Keratinocyte (primary cell): ENCODE measurements around the gene PRKN. TPM values are rescaled to one million over a fixed set of nuclear protein-coding genes. Genes with fewer than 3 reads are reported as not detected.

Experiments
- DNase-seq: peaks from one replicate; pipeline ENCODE4 v3.0.0-alpha.2; 2011; ENCODE audit warnings: low read depth, missing footprints, low spot score
- FAIRE-seq: peaks from 2 replicates; lab custom pipeline; 2011; peaks lifted over from hg19 to GRCh38; lab: Jason Lieb, UNC
- H2AFZ ChIP-seq: 2 replicates; pipeline ENCODE4 v1.6.0; 2012; ENCODE audit warnings: low read length, control low read depth, inconsistent platforms; ENCODE audit not compliant: control insufficient read depth
- H3K27ac ChIP-seq: 2 replicates; pipeline ENCODE4 v1.5.1; 2011; ENCODE audit warnings: low read length; ENCODE audit not compliant: control insufficient read depth, insufficient read depth
- H3K27me3 ChIP-seq: 3 replicates; pipeline ENCODE4 v1.6.0; 2011; ENCODE audit warnings: low read length; ENCODE audit not compliant: control insufficient read depth, insufficient read depth; ENCODE audit errors: extremely low read depth
- H3K36me3 ChIP-seq, 2 experiments: 2 replicates in 1 of 2; 3 replicates in 1 of 2; pipeline ENCODE4 v1.5.1; 2011; ENCODE audit warnings: low read length in 2 of 2, mild to moderate bottlenecking in 1 of 2; ENCODE audit not compliant: control insufficient read depth in 2 of 2, insufficient read depth in 2 of 2; ENCODE audit errors: extremely low read depth in 1 of 2
- H3K4me1 ChIP-seq: 3 replicates; pipeline ENCODE4 v1.5.1; 2011; ENCODE audit warnings: low read length; ENCODE audit not compliant: control insufficient read depth, insufficient read depth; ENCODE audit errors: extremely low read depth
- H3K4me2 ChIP-seq: 3 replicates; pipeline ENCODE4 v1.6.0; 2011; ENCODE audit warnings: low read depth, low read length; ENCODE audit not compliant: control insufficient read depth, insufficient read depth; ENCODE audit errors: extremely low read depth
- H3K4me3 ChIP-seq, 3 experiments: fragments of 200-600 bp in 1 of 3; sonication (generic) in 1 of 3; 2 replicates in 2 of 3; 3 replicates in 1 of 3; pipeline ENCODE4 v1.5.1; 2011 to 2016; ENCODE audit warnings: low read length in 3 of 3, mild to moderate bottlenecking in 3 of 3, control low read depth in 2 of 3, inconsistent platforms in 1 of 3, low read depth in 1 of 3, mixed read lengths in 1 of 3, mixed run types in 1 of 3, moderate library complexity in 1 of 3; ENCODE audit not compliant: control insufficient read depth in 2 of 3, insufficient read depth in 2 of 3; ENCODE audit errors: extremely low read depth in 1 of 3
- H3K79me2 ChIP-seq: 2 replicates; pipeline ENCODE4 v1.6.0; 2012; ENCODE audit warnings: low read length; ENCODE audit not compliant: control insufficient read depth, insufficient read depth
- H3K9ac ChIP-seq: 3 replicates; pipeline ENCODE4 v1.6.0; 2011; ENCODE audit warnings: low read length; ENCODE audit not compliant: control insufficient read depth, insufficient read depth; ENCODE audit errors: extremely low read depth
- H3K9me1 ChIP-seq: 3 replicates; pipeline ENCODE4 v1.6.0; 2011; ENCODE audit warnings: low read length; ENCODE audit not compliant: control insufficient read depth, insufficient read depth; ENCODE audit errors: extremely low read depth
- H3K9me3 ChIP-seq: 2 replicates; pipeline ENCODE4 v1.5.1; 2012; ENCODE audit warnings: low read depth, low read length; ENCODE audit not compliant: control insufficient read depth
- H4K20me1 ChIP-seq: 3 replicates; pipeline ENCODE4 v1.6.0; 2011; ENCODE audit warnings: low read length; ENCODE audit not compliant: control insufficient read depth, insufficient read depth; ENCODE audit errors: extremely low read depth
- CTCF ChIP-seq, 3 experiments: IDR thresholded peaks in 1 of 3; conservative IDR thresholded peaks in 1 of 3; optimal IDR thresholded peaks in 1 of 3; 2 replicates in 2 of 3; 3 replicates in 1 of 3; pipeline versions ENCODE3 to v1.5.1; 2011; ENCODE audit warnings: low read length in 3 of 3, mild to moderate bottlenecking in 3 of 3, moderate library complexity in 2 of 3, control low read depth in 1 of 3, inconsistent platforms in 1 of 3; ENCODE audit not compliant: insufficient read depth in 2 of 3; ENCODE audit errors: extremely low read depth in 1 of 3
- EZH2 ChIP-seq: IDR thresholded peaks from one replicate; pipeline ENCODE4 v1.6.1; 2012; ENCODE audit warnings: inconsistent platforms, mild to moderate bottlenecking, low read length, moderate library complexity
- dilution Hi-C: fragments of 300-500 bp; cut with MboI; formaldehyde crosslinking; loops from one replicate; pipeline ENCODE4 v1.7.0; 2020; ENCODE audit warnings: low sequenced_read_pairs; ENCODE audit not compliant: extremely low pct_ligation_motif_present
- polyA plus RNA-seq, 5 experiments: library from polyadenylated mRNA; depleted of rRNA in 3 of 5; stranded (reverse) in 3 of 5; stranded (forward) in 1 of 5; unstranded in 1 of 5; fragments of >200 nt; gene quantifications; 1 replicate in 1 of 5; 2 replicates in 3 of 5; 3 replicates in 1 of 5; pipeline versions ENCODE4 v1.2.1 to v1.2.3, GENCODE V29; 2011 to 2012; ENCODE audit warnings: missing spikeins in 2 of 5, low read depth in 1 of 5, low replicate concordance in 1 of 5

Gene PRKN
- polyA plus RNA-seq, 1 donor (not counting 4 experiments of a cell fraction or from before 2014, with no cell fraction given), result 0.67 TPM

DNA sequence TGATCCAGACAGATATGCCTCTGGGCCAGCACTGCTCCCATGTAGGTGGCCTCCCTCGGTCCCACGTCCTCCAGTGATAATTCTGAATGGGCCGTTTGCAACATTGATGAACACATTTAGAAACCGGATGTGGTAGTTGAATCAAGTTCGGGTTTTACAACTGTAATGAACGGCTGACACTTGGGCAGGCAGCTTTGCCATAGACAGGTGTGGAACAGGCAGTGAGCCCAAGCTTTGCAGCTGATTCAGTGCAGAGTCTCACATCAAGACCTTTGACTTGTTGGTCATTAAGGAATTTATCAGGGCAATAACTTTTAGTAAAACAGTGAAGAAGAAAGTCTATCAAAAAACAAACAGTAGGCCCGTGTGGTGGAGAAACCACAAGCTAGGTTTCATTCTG lies 987.1 kb downstream of the PRKN start:
- Histone ChIP-seq H3K4me3 (no peak overlapping the region), H3K36me3 (no peaks in the 10 kb centered on the region), H3K27ac (no peak overlapping the region), H3K9ac (no peak overlapping the region), H3K9me1 (no peaks in the 10 kb centered on the region), H3K27me3 (no peaks in the 10 kb centered on the region), H3K79me2 (no peaks in the 10 kb centered on the region), H4K20me1 (no peaks in the 10 kb centered on the region), H3K9me3 (no peaks in the 10 kb centered on the region), H3K4me2 (no peak overlapping the region), H3K4me1 (no peaks in the 10 kb centered on the region), H2AFZ (no peak overlapping the region)
- no peak for FAIRE-seq
- dilution Hi-C loops, result no loop called here
- no peak for TF ChIP-seq CTCF (optimal IDR thresholded peaks at IDR 0.05 in 1 of 3, IDR thresholded peaks at IDR 0.05 in 1 of 3, conservative IDR thresholded peaks at IDR 0.05 in 1 of 3; ENCODE audit: extremely low read depth in 1 of 3, insufficient read depth in 2 of 3, low read length in 3 of 3)
- no peak for TF ChIP-seq EZH2
- no peak for DNase-seq

DNA sequence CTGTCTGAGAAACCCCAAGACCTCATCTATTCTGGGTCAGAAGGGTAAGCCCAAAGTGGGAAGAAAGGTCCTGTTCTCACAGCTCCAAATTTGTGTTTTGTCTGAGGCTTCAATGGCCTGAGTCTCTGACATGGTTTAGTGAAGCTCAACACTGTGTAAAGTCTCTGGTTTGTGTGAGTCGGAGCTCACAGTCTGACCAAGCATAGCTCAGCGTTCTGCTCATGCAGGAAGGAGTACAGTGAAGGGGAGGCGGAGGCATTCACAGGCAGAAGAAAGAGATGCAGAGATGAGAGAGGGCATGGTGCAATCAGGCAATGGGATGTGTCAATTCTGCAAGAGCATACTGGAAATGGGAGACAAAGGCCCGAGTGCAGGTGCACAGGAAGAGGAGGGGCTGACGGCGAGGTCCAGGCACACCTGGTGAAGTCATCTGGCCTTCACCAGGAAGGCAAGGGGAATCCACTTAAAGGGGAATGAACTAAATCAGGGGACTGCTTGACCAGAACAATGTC lies 990.7 kb downstream of the PRKN start:
- H3K4me1 ChIP-seq, result no peaks in the 10 kb centered on the region
- no peak overlapping the region for H3K4me3 ChIP-seq
- dilution Hi-C loops, result no loop called here
- DNase-seq (no peak), FAIRE-seq (no peak)
- H3K9ac ChIP-seq, result no peak overlapping the region
- no peak overlapping the region for H3K27ac ChIP-seq
- no peaks in the 10 kb centered on the region for H3K9me1 ChIP-seq
- H3K79me2 ChIP-seq, result no peaks in the 10 kb centered on the region
- no peak overlapping the region for H3K4me2 ChIP-seq
- H3K27me3 ChIP-seq, result no peaks in the 10 kb centered on the region
- no peaks in the 10 kb centered on the region for H3K9me3 ChIP-seq
- TF ChIP-seq EZH2, result no peak
- TF ChIP-seq CTCF (optimal IDR thresholded peaks at IDR 0.05 in 1 of 3, IDR thresholded peaks at IDR 0.05 in 1 of 3, conservative IDR thresholded peaks at IDR 0.05 in 1 of 3; ENCODE audit: extremely low read depth in 1 of 3, insufficient read depth in 2 of 3, low read length in 3 of 3), result no peak
- H2AFZ ChIP-seq, result no peak overlapping the region
- H4K20me1 ChIP-seq, result no peaks in the 10 kb centered on the region
- no peaks in the 10 kb centered on the region for H3K36me3 ChIP-seq
